Measurements from ENCODE around the gene MTA3.

- TF ChIP-seq CTCF (IDR thresholded peaks at IDR 0.05 in 4 of 5, conservative IDR thresholded peaks at IDR 0.05 in 1 of 5) (no peak), POLR2A (IDR thresholded peaks at IDR 0.05) (no peak)
These were observed 34.4 kb downstream of the MTA3 start for GRCh38 chr2:42602876-42603219.
